Omental fat pad (tissue), 4 donors: Measurements from ENCODE around the gene RNF227. TPM values are rescaled to one million over a fixed set of nuclear protein-coding genes. Genes with fewer than 3 reads are reported as not detected.
"Not testable (repeated sequence)": the region's sequence is repeated elsewhere in the genome, so short reads cannot be mapped to it uniquely, and the experiment has no call there.

Experiments
- ATAC-seq: fragments of 150-250 bp; one replicate; pipeline ENCODE4 v1.9.1; 2016; ENCODE audit warnings: mild to moderate bottlenecking, moderate library complexity; ENCODE audit not compliant: low FRiP score
- DNase-seq: peaks from one replicate; pipeline ENCODE4 v3.0.0-alpha.2; 2019; ENCODE audit warnings: low spot score
- total RNA-seq, 4 donors: library from RNA; depleted of rRNA; stranded (reverse); fragments of >200 nt; gene quantifications; one replicate each; pipeline ENCODE4 v1.1.0, GENCODE V29; 2016
- TF ChIP-seq, protein P1 (sequence below), 3 donors: fragments of 450-650 bp; IDR thresholded peaks; one replicate each; pipeline ENCODE4 v1.5.1; 2016 to 2017; ENCODE audit warnings: antibody characterized with exemption in 3 of 3, mild to moderate bottlenecking in 3 of 3, moderate library complexity in 2 of 3

Gene RNF227
- total RNA-seq, result 10 to 100 TPM in 2 of 4 donors, 1 to 10 TPM in 2; 4.1 to 19.1 (median 9.7) TPM

DNA sequence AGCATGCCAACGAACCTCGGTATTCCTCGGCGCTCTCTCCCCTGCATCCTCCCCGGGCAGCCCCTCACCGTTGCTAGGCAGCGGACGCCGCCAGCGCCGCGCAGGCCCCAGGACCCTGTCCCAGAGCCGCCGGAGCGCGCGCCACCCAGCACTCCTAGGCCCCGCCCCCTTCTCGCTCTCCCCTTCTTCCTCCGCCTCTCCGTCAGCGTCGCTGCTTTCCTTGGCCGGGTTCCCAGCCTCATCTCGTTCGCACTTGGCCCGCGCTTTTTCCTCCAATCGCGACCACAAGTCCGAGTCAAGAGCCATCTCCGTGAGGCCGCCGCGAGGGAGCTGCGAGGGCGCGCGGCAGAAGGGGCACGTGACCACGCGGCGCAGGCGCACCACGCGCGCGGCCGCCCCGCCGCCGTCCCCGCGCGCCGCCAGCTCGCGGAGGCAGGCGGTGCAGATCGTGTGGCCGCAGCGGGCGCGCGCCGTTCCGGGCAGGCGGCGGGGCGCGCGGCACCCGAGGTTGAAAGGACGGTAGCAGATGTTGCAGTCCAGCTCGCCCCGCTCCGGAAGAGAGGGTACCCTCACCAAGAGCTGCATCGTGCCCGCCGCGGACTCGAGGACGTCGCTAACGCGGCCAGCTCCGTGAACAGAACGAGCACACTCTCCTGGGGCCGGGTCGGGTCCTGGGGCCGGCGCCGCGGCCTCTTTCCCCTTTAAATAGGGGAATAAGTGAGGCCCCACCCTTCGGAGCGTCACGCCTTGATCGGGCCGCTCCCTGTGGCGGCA, at the start of gene RNF227:
Gene RNF227 (minus strand): TSS at position 679 of the 774 bp plus-strand sequence. CDS start 94 bp downstream, at position 585.
- TF ChIP-seq, protein P1, sequence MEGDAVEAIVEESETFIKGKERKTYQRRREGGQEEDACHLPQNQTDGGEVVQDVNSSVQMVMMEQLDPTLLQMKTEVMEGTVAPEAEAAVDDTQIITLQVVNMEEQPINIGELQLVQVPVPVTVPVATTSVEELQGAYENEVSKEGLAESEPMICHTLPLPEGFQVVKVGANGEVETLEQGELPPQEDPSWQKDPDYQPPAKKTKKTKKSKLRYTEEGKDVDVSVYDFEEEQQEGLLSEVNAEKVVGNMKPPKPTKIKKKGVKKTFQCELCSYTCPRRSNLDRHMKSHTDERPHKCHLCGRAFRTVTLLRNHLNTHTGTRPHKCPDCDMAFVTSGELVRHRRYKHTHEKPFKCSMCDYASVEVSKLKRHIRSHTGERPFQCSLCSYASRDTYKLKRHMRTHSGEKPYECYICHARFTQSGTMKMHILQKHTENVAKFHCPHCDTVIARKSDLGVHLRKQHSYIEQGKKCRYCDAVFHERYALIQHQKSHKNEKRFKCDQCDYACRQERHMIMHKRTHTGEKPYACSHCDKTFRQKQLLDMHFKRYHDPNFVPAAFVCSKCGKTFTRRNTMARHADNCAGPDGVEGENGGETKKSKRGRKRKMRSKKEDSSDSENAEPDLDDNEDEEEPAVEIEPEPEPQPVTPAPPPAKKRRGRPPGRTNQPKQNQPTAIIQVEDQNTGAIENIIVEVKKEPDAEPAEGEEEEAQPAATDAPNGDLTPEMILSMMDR (IDR thresholded peaks at IDR 0.05), result no peak
- peak; percentile 83 for DNase-seq
- peak; percentile 72 for ATAC-seq

DNA sequence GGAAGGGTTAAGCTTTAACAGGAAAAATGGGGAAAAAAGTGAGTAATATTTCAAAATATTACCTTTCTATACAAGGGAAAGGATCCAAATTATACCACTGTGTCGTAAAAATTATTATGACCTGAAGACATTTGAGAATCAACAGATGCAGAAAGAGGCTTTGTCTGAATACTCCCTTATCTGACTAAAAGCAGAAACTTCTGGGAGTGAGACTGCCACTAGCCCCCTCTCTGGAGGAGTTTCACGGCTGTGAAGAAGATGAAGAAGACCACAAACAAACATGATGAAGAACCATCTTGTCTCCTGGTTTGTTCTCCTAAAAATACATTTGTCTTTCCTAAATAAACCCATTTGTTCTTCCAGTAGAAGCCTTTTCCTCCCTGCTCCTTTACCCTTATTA, 45.3 kb upstream of the RNF227 start:
- TF ChIP-seq, protein P1 (IDR thresholded peaks at IDR 0.05), result no peak
- no peak for DNase-seq
- ATAC-seq, result no peak

DNA sequence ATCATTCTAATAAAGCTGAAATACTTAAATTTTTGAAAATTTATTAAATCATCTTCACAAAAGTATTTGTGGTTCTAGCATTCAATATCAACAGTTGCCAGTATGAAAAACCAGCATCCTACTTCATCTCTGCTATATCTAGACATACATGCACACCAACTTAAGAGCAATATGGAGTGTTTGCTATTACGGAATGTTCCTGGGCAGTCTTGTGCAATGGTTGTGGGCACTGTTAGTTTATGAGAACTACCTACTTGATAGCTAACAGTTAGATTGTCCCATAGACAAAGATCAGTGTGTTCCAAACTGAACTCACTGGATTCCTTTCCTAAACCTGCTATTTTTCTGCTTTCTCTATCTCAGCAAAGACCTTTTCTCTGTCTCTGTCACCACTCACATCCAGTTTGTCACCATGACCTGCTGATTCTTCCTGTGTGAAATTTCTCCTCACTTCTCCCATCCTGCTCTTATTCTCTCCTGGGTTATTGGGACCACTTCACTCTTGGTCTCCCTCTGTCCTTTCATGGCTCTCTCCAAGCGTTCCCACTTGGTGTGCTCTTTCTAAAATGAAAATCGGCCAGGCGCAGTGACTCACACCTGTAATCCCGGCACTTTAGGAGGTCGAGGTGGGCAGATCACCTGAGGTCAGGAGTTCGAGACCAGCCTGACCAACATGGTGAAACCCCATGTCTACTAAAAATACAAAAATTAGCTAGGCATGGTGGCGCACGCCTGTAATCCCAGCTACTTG, 43.6 kb upstream of the RNF227 start:
- ATAC-seq (no peak), DNase-seq (no peak)
- TF ChIP-seq, protein P1 (IDR thresholded peaks at IDR 0.05), result no peak

DNA sequence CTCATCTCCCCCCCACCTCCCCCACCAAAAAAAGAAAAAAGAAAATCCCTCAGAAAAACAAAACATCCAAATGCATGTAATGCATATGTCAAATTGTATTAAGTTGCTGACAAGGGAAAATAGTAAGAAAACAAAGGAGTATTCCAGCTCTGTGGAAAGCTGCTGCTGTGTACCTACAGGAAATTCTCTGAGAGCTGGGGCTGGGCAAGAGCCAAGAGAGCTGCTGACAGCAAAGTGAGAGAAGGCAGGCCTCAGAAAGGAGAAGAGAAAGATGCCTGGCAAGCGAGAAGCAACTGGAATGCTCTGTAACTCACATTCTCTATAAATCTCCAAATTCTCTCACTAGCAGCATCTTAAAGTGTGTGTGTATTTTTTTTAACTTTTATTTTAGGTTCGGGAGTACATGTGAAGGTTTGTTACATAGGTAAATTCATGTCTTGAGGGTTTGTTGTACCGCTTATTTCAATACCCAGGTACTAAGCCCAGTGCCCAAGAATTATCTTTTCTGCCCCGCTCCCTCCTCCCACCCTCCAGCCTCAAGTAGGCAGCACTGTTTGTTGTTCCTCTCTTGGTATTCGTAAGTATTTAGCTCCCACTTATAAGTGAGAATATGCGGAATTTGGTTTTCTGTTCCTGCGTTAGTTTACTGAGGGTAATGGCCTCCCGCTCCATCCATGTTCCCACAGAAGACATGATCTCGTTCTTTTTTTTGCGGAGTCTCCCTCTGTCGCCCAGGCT, 40.3 kb upstream of the RNF227 start:
- TF ChIP-seq, protein P1 (IDR thresholded peaks at IDR 0.05), result no peak
- DNase-seq (no peak), ATAC-seq (no peak)

DNA sequence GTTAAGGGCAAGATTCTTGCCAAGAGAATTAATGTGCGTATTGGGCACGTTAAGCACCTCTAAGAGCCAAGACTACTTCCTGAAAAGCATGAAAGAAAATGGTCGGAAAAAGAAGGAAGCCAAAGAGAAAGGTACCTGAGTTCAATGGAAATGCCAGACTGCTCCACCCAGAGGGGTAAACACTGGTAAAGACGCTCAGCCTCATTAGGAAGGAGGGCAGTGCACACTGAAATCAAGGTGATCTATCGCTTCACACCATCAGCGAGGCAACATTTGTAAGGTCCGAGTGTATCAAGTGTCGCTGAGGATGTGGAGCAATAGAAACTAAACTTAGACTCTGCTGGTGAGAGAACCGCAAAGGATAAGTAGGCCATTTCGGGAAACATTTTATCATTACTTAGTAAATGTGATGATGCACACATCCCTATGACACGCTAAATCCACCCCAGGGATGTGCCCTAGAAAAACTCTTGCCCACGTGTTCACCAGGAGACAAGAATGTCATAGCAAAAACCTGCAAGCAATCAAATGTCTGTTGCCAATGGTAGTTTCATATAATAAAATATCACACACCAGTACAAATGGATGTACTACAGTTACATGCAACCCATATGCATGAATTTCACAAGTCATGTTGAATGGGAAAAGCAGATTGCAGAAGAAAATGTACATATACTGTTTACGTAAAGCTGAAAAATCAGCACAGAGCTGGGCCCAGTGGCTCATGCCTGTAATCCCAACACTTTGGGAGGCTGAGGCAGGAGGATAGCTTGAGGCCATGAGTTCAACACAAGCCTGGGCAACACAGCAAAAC, 39.5 kb upstream of the RNF227 start:
- DNase-seq, result no peak
- TF ChIP-seq, protein P1 (IDR thresholded peaks at IDR 0.05), result no peak
- ATAC-seq, result no peak

DNA sequence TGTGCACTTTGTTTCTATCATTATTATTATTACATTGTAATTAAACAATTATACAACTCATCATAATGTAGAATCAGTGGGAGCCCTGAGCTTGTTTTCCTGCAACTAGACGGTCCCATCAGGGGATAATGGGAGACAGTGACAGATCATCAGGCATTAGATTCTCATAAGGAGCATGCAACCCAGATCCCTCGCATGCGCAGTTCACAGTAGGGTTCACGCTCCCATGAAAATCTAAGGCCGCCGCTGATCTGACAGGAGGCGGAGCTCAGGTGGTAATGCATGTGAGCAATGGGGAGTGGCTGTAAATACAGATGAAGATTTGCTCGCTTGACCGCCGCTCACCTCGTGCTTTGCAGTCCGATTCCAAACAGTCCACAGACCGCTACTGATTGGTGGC, 37.2 kb upstream of the RNF227 start:
- DNase-seq, ATAC-seq: not testable (repeated sequence)
